IgD-negative memory B cell (primary cell): ENCODE measurements around the gene CCDC192. TPM values are rescaled to one million over a fixed set of nuclear protein-coding genes. Genes with fewer than 3 reads are reported as not detected.
"Not testable (repeated sequence)": the region's sequence is repeated elsewhere in the genome, so short reads cannot be mapped to it uniquely, and the experiment has no call there.

Experiments used
- H3K27ac Mint-ChIP-seq, 3 donors: one replicate each; pipeline ENCODE4 v1.8.0; 2020 to 2022; ENCODE audit warnings: mild to moderate bottlenecking in 3 of 3, mixed read lengths in 3 of 3, moderate library complexity in 1 of 3
- H3K27me3 Mint-ChIP-seq: one replicate; pipeline ENCODE4 v1.8.0; 2021; ENCODE audit warnings: mixed read lengths
- H3K36me3 Mint-ChIP-seq: one replicate; pipeline ENCODE4 v1.8.0; 2020; ENCODE audit warnings: mild to moderate bottlenecking, mixed read lengths
- H3K4me1 Mint-ChIP-seq, 3 donors: one replicate each; pipeline ENCODE4 v1.8.0; 2020 to 2022; ENCODE audit warnings: mixed read lengths in 3 of 3, mild to moderate bottlenecking in 1 of 3
- H3K4me3 Mint-ChIP-seq, 4 donors: one replicate each; pipeline ENCODE4 v1.8.0; 2020 to 2022; ENCODE audit warnings: mild to moderate bottlenecking in 4 of 4, mixed read lengths in 4 of 4, moderate library complexity in 3 of 4
- H3K9me3 Mint-ChIP-seq, 3 donors: one replicate each; pipeline ENCODE4 v1.8.0; 2020 to 2021; ENCODE audit warnings: mixed read lengths in 3 of 3, mild to moderate bottlenecking in 1 of 3
- polyA plus RNA-seq: library from polyadenylated mRNA; unstranded; fragments of 300-500 nt; fragmentation: Illumina TruSeq; gene quantifications from one replicate; pipeline ENCODE4 v1.2.3, GENCODE V29; 2021

CCDC192 gene
- polyA plus RNA-seq, 1 donor from 2014 or later: not detected

- Mint-ChIP-seq H3K4me1 (no peaks in the 10 kb centered on the region), H3K4me3 (no peak overlapping the region), H3K27me3 (no peaks in the 10 kb centered on the region), H3K27ac (no peak overlapping the region), H3K36me3 (no peaks in the 10 kb centered on the region), H3K9me3 (peaks cover 2 to 11% (median 6%) of the 10 kb centered on the region in 3 donors)
These were observed 22.5 kb downstream of the CCDC192 start for GRCh38 chr5:127725673-127726072.

- Mint-ChIP-seq H3K4me3 (no peak overlapping the region), H3K27ac (no peak overlapping the region), H3K36me3 (no peaks in the 10 kb centered on the region), H3K4me1 (no peaks in the 10 kb centered on the region), H3K9me3 (peaks cover 0 to 4% (median 3%) of the 10 kb centered on the region in 3 donors), H3K27me3 (peaks cover 2% of the 10 kb centered on the region)
These were observed 29.8 kb downstream of the CCDC192 start for GRCh38 chr5:127732963-127733362.

- H3K27me3 Mint-ChIP-seq, H3K36me3 Mint-ChIP-seq, H3K9me3 Mint-ChIP-seq, H3K4me3 Mint-ChIP-seq, H3K27ac Mint-ChIP-seq, H3K4me1 Mint-ChIP-seq: not testable (repeated sequence)
These were observed 36.2 kb downstream of the CCDC192 start for GRCh38 chr5:127739348-127739747.

GRCh38 chr5:127739807-127740384 lies 36.7 kb downstream of the CCDC192 start:
- H3K27ac Mint-ChIP-seq: no peak overlapping the region
- peaks cover 5% of the 10 kb centered on the region for H3K27me3 Mint-ChIP-seq
- no peaks in the 10 kb centered on the region for H3K4me1 Mint-ChIP-seq
- H3K4me3 Mint-ChIP-seq: no peak overlapping the region
- no peaks in the 10 kb centered on the region for H3K36me3 Mint-ChIP-seq
- H3K9me3 Mint-ChIP-seq: peaks cover 0 to 4% (median 0%) of the 10 kb centered on the region in 3 donors

- no peak overlapping the region for H3K27ac Mint-ChIP-seq
- H3K4me3 Mint-ChIP-seq: no peak overlapping the region
- peaks cover 0 to 4% (median 0%) of the 10 kb centered on the region in 3 donors for H3K9me3 Mint-ChIP-seq
- no peaks in the 10 kb centered on the region for H3K4me1 Mint-ChIP-seq
- H3K36me3 Mint-ChIP-seq: no peaks in the 10 kb centered on the region
- H3K27me3 Mint-ChIP-seq: peaks cover 5% of the 10 kb centered on the region
These were observed 38.2 kb downstream of the CCDC192 start for GRCh38 chr5:127741412-127741811.

- H3K4me1 Mint-ChIP-seq: no peaks in the 10 kb centered on the region
- no peak overlapping the region for H3K27ac Mint-ChIP-seq
- H3K27me3 Mint-ChIP-seq: peaks cover 5% of the 10 kb centered on the region
- no peak overlapping the region for H3K4me3 Mint-ChIP-seq
- H3K9me3 Mint-ChIP-seq: peaks cover 0 to 2% (median 0%) of the 10 kb centered on the region in 3 donors
- no peaks in the 10 kb centered on the region for H3K36me3 Mint-ChIP-seq
These were observed 41.0 kb downstream of the CCDC192 start for GRCh38 chr5:127744241-127744640.

- H3K27me3 Mint-ChIP-seq: peaks cover 5% of the 10 kb centered on the region
- no peaks in the 10 kb centered on the region for H3K36me3 Mint-ChIP-seq
- H3K27ac Mint-ChIP-seq: no peak overlapping the region
- H3K4me3 Mint-ChIP-seq: no peak overlapping the region
- peaks cover 0 to under 1% (median 0%) of the 10 kb centered on the region in 3 donors for H3K9me3 Mint-ChIP-seq
- H3K4me1 Mint-ChIP-seq: no peaks in the 10 kb centered on the region
These were observed 43.6 kb downstream of the CCDC192 start for GRCh38 chr5:127746756-127747155.

GRCh38 chr5:127752503-127753265 lies 49.5 kb downstream of the CCDC192 start:
- H3K27me3 Mint-ChIP-seq, H3K4me1 Mint-ChIP-seq, H3K27ac Mint-ChIP-seq, H3K4me3 Mint-ChIP-seq, H3K36me3 Mint-ChIP-seq, H3K9me3 Mint-ChIP-seq: not testable (repeated sequence)

GRCh38 chr5:127754259-127754658 lies 51.1 kb downstream of the CCDC192 start:
- no peaks in the 10 kb centered on the region for H3K4me1 Mint-ChIP-seq
- no peak overlapping the region for H3K27ac Mint-ChIP-seq
- H3K9me3 Mint-ChIP-seq: no peaks in the 10 kb centered on the region
- H3K36me3 Mint-ChIP-seq: no peaks in the 10 kb centered on the region
- H3K27me3 Mint-ChIP-seq: no peaks in the 10 kb centered on the region
- H3K4me3 Mint-ChIP-seq: no peak overlapping the region

GRCh38 chr5:127754706-127755105 lies 51.5 kb downstream of the CCDC192 start:
- H3K36me3 Mint-ChIP-seq: no peaks in the 10 kb centered on the region
- peaks cover 1% of the 10 kb centered on the region for H3K27me3 Mint-ChIP-seq
- H3K9me3 Mint-ChIP-seq: no peaks in the 10 kb centered on the region
- no peak overlapping the region for H3K27ac Mint-ChIP-seq
- no peaks in the 10 kb centered on the region for H3K4me1 Mint-ChIP-seq
- no peak overlapping the region for H3K4me3 Mint-ChIP-seq

- Mint-ChIP-seq H3K27me3 (peaks cover 2% of the 10 kb centered on the region), H3K36me3 (no peaks in the 10 kb centered on the region), H3K27ac (no peak overlapping the region), H3K9me3 (no peaks in the 10 kb centered on the region), H3K4me1 (no peaks in the 10 kb centered on the region), H3K4me3 (peak overlapping the region in 1 of 4 donors; percentile 61)
These were observed 54.4 kb downstream of the CCDC192 start for GRCh38 chr5:127757576-127757975.

- H3K4me1 Mint-ChIP-seq: no peaks in the 10 kb centered on the region
- H3K9me3 Mint-ChIP-seq: no peaks in the 10 kb centered on the region
- H3K36me3 Mint-ChIP-seq: no peaks in the 10 kb centered on the region
- H3K27me3 Mint-ChIP-seq: peaks cover 2% of the 10 kb centered on the region
- H3K27ac Mint-ChIP-seq: no peak overlapping the region
- H3K4me3 Mint-ChIP-seq: no peak overlapping the region
These were observed 55.6 kb downstream of the CCDC192 start for GRCh38 chr5:127758766-127759283.

- H3K9me3 Mint-ChIP-seq: no peaks in the 10 kb centered on the region
- H3K27ac Mint-ChIP-seq: no peak overlapping the region
- no peaks in the 10 kb centered on the region for H3K4me1 Mint-ChIP-seq
- no peak overlapping the region for H3K4me3 Mint-ChIP-seq
- peaks cover 2% of the 10 kb centered on the region for H3K27me3 Mint-ChIP-seq
- no peaks in the 10 kb centered on the region for H3K36me3 Mint-ChIP-seq
These were observed 58.7 kb downstream of the CCDC192 start for GRCh38 chr5:127761869-127762268.

- Mint-ChIP-seq H3K27ac (no peak overlapping the region), H3K36me3 (no peaks in the 10 kb centered on the region), H3K27me3 (peaks cover 2% of the 10 kb centered on the region), H3K9me3 (no peaks in the 10 kb centered on the region), H3K4me3 (no peak overlapping the region), H3K4me1 (no peaks in the 10 kb centered on the region)
These were observed 59.2 kb downstream of the CCDC192 start for GRCh38 chr5:127762412-127762811.

GRCh38 chr5:127766676-127767335 lies 63.6 kb downstream of the CCDC192 start:
- Mint-ChIP-seq H3K27ac (no peak overlapping the region), H3K4me1 (no peaks in the 10 kb centered on the region), H3K4me3 (no peak overlapping the region), H3K36me3 (no peaks in the 10 kb centered on the region), H3K27me3 (peaks cover 2% of the 10 kb centered on the region), H3K9me3 (no peaks in the 10 kb centered on the region)
